OCI-LY1 (cell line): ENCODE results near the gene USP10.

Source experiments
- H2AFZ ChIP-seq: fragments of 200-600 bp; sonication (generic), shearing (Covaris generic); 2 replicates; pipeline ENCODE4 v1.6.0; 2014; ENCODE audit warnings: antibody characterized with exemption, mild to moderate bottlenecking, low read length
- H3F3A ChIP-seq: fragments of 200-600 bp; sonication (generic), shearing (Covaris generic); 2 replicates; pipeline ENCODE4 v1.6.0; 2014; ENCODE audit warnings: mild to moderate bottlenecking, antibody characterized with exemption, low read length, moderate library complexity; ENCODE audit not compliant: insufficient read depth
- H3K27ac ChIP-seq: fragments of 200-600 bp; sonication (generic); 2 replicates; pipeline ENCODE4 v1.5.1; 2014; ENCODE audit warnings: low read length, mixed run types, mild to moderate bottlenecking, low read depth; ENCODE audit not compliant: poor library complexity, severe bottlenecking
- H3K27me3 ChIP-seq: fragments of 200-600 bp; sonication (generic); 2 replicates; pipeline ENCODE4 v1.6.0; 2014; ENCODE audit warnings: antibody characterized with exemption, mild to moderate bottlenecking, low read length, moderate library complexity; ENCODE audit not compliant: insufficient read depth
- H3K36me3 ChIP-seq: fragments of 200-600 bp; sonication (generic); 2 replicates; pipeline ENCODE4 v1.6.1; 2014; ENCODE audit warnings: mild to moderate bottlenecking, antibody characterized with exemption, low read length, moderate library complexity, mixed read lengths; ENCODE audit not compliant: insufficient read depth
- H3K4me1 ChIP-seq: fragments of 200-600 bp; sonication (generic); 2 replicates; pipeline ENCODE4 v1.5.1; 2014; ENCODE audit warnings: mild to moderate bottlenecking, low read length, moderate library complexity; ENCODE audit not compliant: insufficient read depth, severe bottlenecking
- H3K4me2 ChIP-seq: fragments of 200-600 bp; sonication (generic), shearing (Covaris generic); 2 replicates; pipeline ENCODE4 v1.6.1; 2014; ENCODE audit warnings: low read length
- H3K4me3 ChIP-seq: fragments of 200-600 bp; sonication (generic); 2 replicates; pipeline ENCODE4 v1.5.1; 2014; ENCODE audit warnings: low read length, low read depth, mild to moderate bottlenecking, mixed read lengths; ENCODE audit not compliant: poor library complexity, severe bottlenecking
- H3K79me2 ChIP-seq: fragments of 200-600 bp; shearing (Covaris generic); 2 replicates; pipeline ENCODE4 v1.6.1; 2016; ENCODE audit warnings: mixed run types, low read length, mixed read lengths; ENCODE audit not compliant: insufficient read depth
- H3K9ac ChIP-seq: fragments of 200-600 bp; sonication (generic), shearing (Covaris generic); 2 replicates; pipeline ENCODE4 v1.6.1; 2014; ENCODE audit warnings: mild to moderate bottlenecking, low read length, mixed read lengths
- H3K9me2 ChIP-seq: fragments of 200-600 bp; sonication (generic), shearing (Covaris generic); 2 replicates; pipeline ENCODE4 v1.6.1; 2014; ENCODE audit warnings: low read depth, mild to moderate bottlenecking, low read length, mixed read lengths
- H3K9me3 ChIP-seq: fragments of 200-600 bp; shearing (Covaris generic); 2 replicates; pipeline ENCODE4 v1.6.1; 2014; ENCODE audit warnings: low read length, mixed read lengths
- H4K20me1 ChIP-seq: fragments of 200-600 bp; sonication (generic), shearing (Covaris generic); 2 replicates; pipeline ENCODE4 v1.6.0; 2016; ENCODE audit warnings: mild to moderate bottlenecking, low read length; ENCODE audit not compliant: insufficient read depth
- CTCF ChIP-seq: fragments of 200-600 bp; sonication (generic), shearing (Covaris generic); IDR thresholded peaks from 2 replicates; pipeline ENCODE4 v1.5.1; 2017; ENCODE audit warnings: mild to moderate bottlenecking, antibody characterized with exemption, low read length, moderate library complexity, mixed read lengths
- EZH2 ChIP-seq: fragments of 200-600 bp; sonication (generic), shearing (Covaris generic); IDR thresholded peaks from 2 replicates; pipeline ENCODE4 v1.8.0; 2017; ENCODE audit warnings: borderline replicate concordance, mixed run types, mild to moderate bottlenecking, antibody characterized with exemption, low read length, moderate library complexity, mixed read lengths

The USP10 gene

GRCh38 chr16:84673203-84673535 lies 26.6 kb upstream of the USP10 start:
- H3K9me2 ChIP-seq, result no peaks in the 10 kb centered on the region
- no peak overlapping the region for H3K4me2 ChIP-seq
- H3K4me3 ChIP-seq, result no peak overlapping the region
- no peak for TF ChIP-seq EZH2
- TF ChIP-seq CTCF, result no peak
- no peaks in the 10 kb centered on the region for H3K79me2 ChIP-seq
- no peak overlapping the region for H2AFZ ChIP-seq
- no peaks in the 10 kb centered on the region for H3K9me3 ChIP-seq
- H3F3A ChIP-seq, result no peaks in the 10 kb centered on the region
- H3K27me3 ChIP-seq, result no peaks in the 10 kb centered on the region
- H3K4me1 ChIP-seq, result peaks cover 6% of the 10 kb centered on the region
- no peak overlapping the region for H3K27ac ChIP-seq
- H3K9ac ChIP-seq, result no peak overlapping the region
- H3K36me3 ChIP-seq, result no peaks in the 10 kb centered on the region
- H4K20me1 ChIP-seq, result no peaks in the 10 kb centered on the region

- no peak overlapping the region for H3K9ac ChIP-seq
- no peaks in the 10 kb centered on the region for H3F3A ChIP-seq
- H2AFZ ChIP-seq, result no peak overlapping the region
- no peaks in the 10 kb centered on the region for H3K9me3 ChIP-seq
- no peaks in the 10 kb centered on the region for H4K20me1 ChIP-seq
- no peaks in the 10 kb centered on the region for H3K9me2 ChIP-seq
- H3K27ac ChIP-seq, result no peak overlapping the region
- H3K27me3 ChIP-seq, result no peaks in the 10 kb centered on the region
- no peaks in the 10 kb centered on the region for H3K36me3 ChIP-seq
- TF ChIP-seq EZH2, result no peak
- TF ChIP-seq CTCF, result no peak
- H3K4me3 ChIP-seq, result no peak overlapping the region
- H3K4me1 ChIP-seq, result peaks cover 6% of the 10 kb centered on the region
- no peaks in the 10 kb centered on the region for H3K79me2 ChIP-seq
- no peak overlapping the region for H3K4me2 ChIP-seq
Observed at GRCh38 chr16:84673561-84673960, 26.2 kb upstream of the USP10 start.

- TF ChIP-seq CTCF (no peak), EZH2 (no peak)
- Histone ChIP-seq H4K20me1 (no peaks in the 10 kb centered on the region), H3K9ac (no peak overlapping the region), H3K4me2 (no peak overlapping the region), H3K27me3 (no peaks in the 10 kb centered on the region), H3K9me3 (no peaks in the 10 kb centered on the region), H3K4me3 (no peak overlapping the region), H3K79me2 (no peaks in the 10 kb centered on the region), H3F3A (no peaks in the 10 kb centered on the region), H3K9me2 (no peaks in the 10 kb centered on the region), H3K27ac (no peak overlapping the region), H3K4me1 (peaks cover 6% of the 10 kb centered on the region), H3K36me3 (no peaks in the 10 kb centered on the region), H2AFZ (no peak overlapping the region)
Observed at GRCh38 chr16:84675423-84675822, 24.4 kb upstream of the USP10 start.
